Transverse colon (tissue), 4 donors: ENCODE data around the gene AKAP5. TPM values are rescaled to one million over a fixed set of nuclear protein-coding genes. Genes with fewer than 3 reads are reported as not detected.

Source experiments
- DNase-seq: peaks from one replicate; pipeline ENCODE4 v3.0.0-alpha.2; 2019
- H3K27ac ChIP-seq, 4 donors: fragments of 200-600 bp; sonication (generic); 2 replicates each; pipeline ENCODE4 v1.5.1; 2016 to 2018; ENCODE audit warnings: inconsistent platforms in 4 of 4
- H3K27me3 ChIP-seq: fragments of 200-600 bp; sonication (generic); 2 replicates; pipeline ENCODE4 v1.5.1; 2017; ENCODE audit warnings: inconsistent platforms
- H3K36me3 ChIP-seq, 4 donors: fragments of 200-600 bp; sonication (generic); 2 replicates each; pipeline ENCODE4 v1.5.1; 2017 to 2019; ENCODE audit warnings: inconsistent platforms in 4 of 4
- H3K4me1 ChIP-seq, 4 donors: fragments of 200-600 bp; sonication (generic); 2 replicates each; pipeline ENCODE4 v1.5.1; 2017 to 2020; ENCODE audit warnings: inconsistent platforms in 4 of 4
- H3K4me3 ChIP-seq, 4 donors: fragments of 200-600 bp; sonication (generic); 1 replicate in 1 of 4; 2 replicates in 3 of 4; pipeline versions ENCODE4 v1.5.1 to v1.6.1; 2017 to 2019; ENCODE audit warnings: inconsistent platforms in 4 of 4
- H3K9me3 ChIP-seq, 2 donors: fragments of 200-600 bp; sonication (generic); 2 replicates each; pipeline ENCODE4 v1.5.1; 2017 to 2019; ENCODE audit warnings: inconsistent platforms in 2 of 2
- EP300 ChIP-seq: sonication (generic); formaldehyde crosslinking; IDR thresholded peaks from one replicate; pipeline ENCODE4 v1.6.1; 2017; ENCODE audit warnings: antibody characterized with exemption, low read depth
- POLR2A ChIP-seq: fragments of 450-650 bp; IDR thresholded peaks from one replicate; pipeline ENCODE4 v1.6.1; 2016; ENCODE audit warnings: antibody characterized with exemption, mild to moderate bottlenecking, moderate library complexity
- POLR2AphosphoS5 ChIP-seq, 3 donors: sonication (generic); formaldehyde crosslinking; IDR thresholded peaks; one replicate each; pipeline ENCODE4 v1.6.1; 2016; ENCODE audit warnings: antibody characterized with exemption in 3 of 3
- WGBS, 2 donors: methylation state at CpG; one replicate each; pipeline ENCODE4 v1.1.5; 2018; ENCODE audit warnings: low coverage in 1 of 2; 5-methylcytosine and 5-hydroxymethylcytosine counted together
- in situ Hi-C, 4 donors: fragments of 200-750 bp; cut with MboI; loops; one replicate each; pipeline versions ENCODE4 v1.15.0 to v1.15.1; 2017; ENCODE audit warnings: low sequenced_read_pairs in 3 of 4, low pct_ligation_motif_present in 1 of 4, low pct_unique_long_range_greater_than_20kb in 1 of 4
- intact Hi-C: fragments of 100-400 bp; cut with DNase I; formaldehyde crosslinking; loops from one replicate; pipeline ENCODE4 v1.15.1; 2023; ENCODE audit warnings: low total_unique reads
- total RNA-seq, 4 donors: library from RNA; depleted of rRNA; stranded (reverse); fragments of >200 nt; gene quantifications; one replicate each; pipeline ENCODE4 v1.1.0, GENCODE V29; 2016
- TF ChIP-seq, protein P1 (sequence below), 5 experiments: fragments of 200-600 bp in 3 of 5; fragments of 450-650 bp in 2 of 5; sonication (generic) in 3 of 5; IDR thresholded peaks; 1 replicate in 2 of 5; 2 replicates in 3 of 5; pipeline ENCODE4 v1.5.1; 2016 to 2017; ENCODE audit warnings: antibody characterized with exemption in 5 of 5, inconsistent platforms in 3 of 5, mild to moderate bottlenecking in 2 of 5, moderate library complexity in 1 of 5

The AKAP5 gene
- total RNA-seq, 4 donors from 2014 or later = 1.00 to 5.2 (median 2.1) TPM

DNA sequence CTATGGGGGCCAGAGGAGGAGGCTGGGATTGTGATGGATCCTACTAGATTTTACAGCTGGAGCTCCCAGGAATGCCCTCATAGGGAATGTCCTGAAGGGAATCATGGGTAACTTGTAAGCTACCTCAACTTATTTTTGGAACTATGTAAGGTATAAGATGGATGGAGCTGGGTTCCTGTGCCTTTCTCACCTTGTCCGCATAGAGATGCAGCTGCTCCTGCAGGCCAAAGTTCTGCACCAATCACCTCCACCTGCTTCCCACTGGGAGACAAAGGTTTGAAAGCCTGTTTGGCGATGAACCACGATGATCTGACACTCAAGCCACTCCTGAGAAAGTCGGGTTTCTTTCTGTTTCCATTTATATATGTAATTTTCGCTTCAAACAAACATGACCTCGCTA lies 648 bp upstream of the AKAP5 start:
- H3K36me3 ChIP-seq = no peaks in the 10 kb centered on the region
- intact Hi-C loops (no loop called here), in situ Hi-C loops (no loop called here)
- H3K9me3 ChIP-seq = no peaks in the 10 kb centered on the region
- no peak for DNase-seq
- H3K27me3 ChIP-seq = no peaks in the 10 kb centered on the region
- TF ChIP-seq, protein P1, sequence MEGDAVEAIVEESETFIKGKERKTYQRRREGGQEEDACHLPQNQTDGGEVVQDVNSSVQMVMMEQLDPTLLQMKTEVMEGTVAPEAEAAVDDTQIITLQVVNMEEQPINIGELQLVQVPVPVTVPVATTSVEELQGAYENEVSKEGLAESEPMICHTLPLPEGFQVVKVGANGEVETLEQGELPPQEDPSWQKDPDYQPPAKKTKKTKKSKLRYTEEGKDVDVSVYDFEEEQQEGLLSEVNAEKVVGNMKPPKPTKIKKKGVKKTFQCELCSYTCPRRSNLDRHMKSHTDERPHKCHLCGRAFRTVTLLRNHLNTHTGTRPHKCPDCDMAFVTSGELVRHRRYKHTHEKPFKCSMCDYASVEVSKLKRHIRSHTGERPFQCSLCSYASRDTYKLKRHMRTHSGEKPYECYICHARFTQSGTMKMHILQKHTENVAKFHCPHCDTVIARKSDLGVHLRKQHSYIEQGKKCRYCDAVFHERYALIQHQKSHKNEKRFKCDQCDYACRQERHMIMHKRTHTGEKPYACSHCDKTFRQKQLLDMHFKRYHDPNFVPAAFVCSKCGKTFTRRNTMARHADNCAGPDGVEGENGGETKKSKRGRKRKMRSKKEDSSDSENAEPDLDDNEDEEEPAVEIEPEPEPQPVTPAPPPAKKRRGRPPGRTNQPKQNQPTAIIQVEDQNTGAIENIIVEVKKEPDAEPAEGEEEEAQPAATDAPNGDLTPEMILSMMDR (IDR thresholded peaks at IDR 0.05) = no peak
- no peak for TF ChIP-seq POLR2AphosphoS5 (IDR thresholded peaks at IDR 0.05)
- TF ChIP-seq POLR2A = no peak
- no peak for TF ChIP-seq EP300
- H3K27ac ChIP-seq = peak overlapping the region; percentile 78 to 92 (median 82)
- peak overlapping the region; percentile 50 to 83 (median 66) for H3K4me3 ChIP-seq
- peaks cover 5 to 36% (median 14%) of the 10 kb centered on the region in 4 donors for H3K4me1 ChIP-seq
- WGBS, 2 donors = 4 to 12% methylated on average over 3 to 6 of the region's 6 CpGs

GRCh38 chr14:64465831-64466554 lies 694 bp downstream of the AKAP5 start:
- DNase-seq = no peak
- Histone ChIP-seq H3K4me1 (peaks cover 5 to 36% (median 15%) of the 10 kb centered on the region in 4 donors), H3K27ac (peak overlapping the region; percentile 78 to 92 (median 82)), H3K9me3 (no peaks in the 10 kb centered on the region), H3K4me3 (peak overlapping the region; percentile 50 to 83 (median 66)), H3K27me3 (no peaks in the 10 kb centered on the region), H3K36me3 (no peaks in the 10 kb centered on the region)
- TF ChIP-seq EP300 (no peak), POLR2AphosphoS5 (IDR thresholded peaks at IDR 0.05) (no peak)
- TF ChIP-seq, protein P1 (IDR thresholded peaks at IDR 0.05) = peak in 2 of 5 experiments; percentile 17 to 36
- intact Hi-C loops = no loop called here
- in situ Hi-C loops = no loop called here
- 9 to 14% methylated on average over 4 to 15 of the region's 15 CpGs for WGBS, 2 donors

- Histone ChIP-seq H3K9me3 (no peaks in the 10 kb centered on the region), H3K36me3 (no peaks in the 10 kb centered on the region), H3K4me1 (peaks cover 5 to 36% (median 15%) of the 10 kb centered on the region in 4 donors), H3K4me3 (no peak overlapping the region), H3K27ac (peak overlapping the region in 3 of 4 donors; percentile 19 to 92 (median 78)), H3K27me3 (no peaks in the 10 kb centered on the region)
- no peak for DNase-seq
- in situ Hi-C loops = no loop called here
- TF ChIP-seq EP300 = no peak
- no peak for TF ChIP-seq POLR2A
- no peak for TF ChIP-seq POLR2AphosphoS5 (IDR thresholded peaks at IDR 0.05)
- TF ChIP-seq, protein P1 (IDR thresholded peaks at IDR 0.05) = no peak
- WGBS, 2 donors = 74 to 75% methylated on average over 3 of the region's 3 CpGs
- intact Hi-C loops = no loop called here
These were observed 1.8 kb downstream of the AKAP5 start for GRCh38 chr14:64467101-64467500.

DNA sequence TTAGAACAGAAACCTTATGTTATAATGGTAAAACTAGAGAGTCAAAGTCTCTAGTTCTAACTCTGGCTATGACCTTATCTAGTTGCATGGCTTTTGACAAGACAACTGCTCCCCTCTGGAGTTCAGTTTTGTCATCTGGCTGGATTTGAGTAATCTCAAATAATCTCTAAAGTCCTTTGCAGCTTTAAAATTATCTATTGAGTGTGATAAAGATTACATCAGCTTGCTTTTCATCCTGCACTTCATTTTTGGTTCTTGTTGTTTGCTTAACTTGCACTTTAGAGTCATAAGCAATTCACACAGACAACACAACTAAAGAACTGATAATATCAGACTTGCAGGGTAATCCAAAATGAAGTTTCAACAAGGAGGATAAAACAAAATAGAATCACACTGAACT lies 2.3 kb downstream of the AKAP5 start:
- in situ Hi-C loops (no loop called here), intact Hi-C loops (no loop called here)
- H3K4me3 ChIP-seq = no peak overlapping the region
- no peaks in the 10 kb centered on the region for H3K36me3 ChIP-seq
- H3K27me3 ChIP-seq = no peaks in the 10 kb centered on the region
- H3K9me3 ChIP-seq = no peaks in the 10 kb centered on the region
- TF ChIP-seq, protein P1 (IDR thresholded peaks at IDR 0.05) = no peak
- TF ChIP-seq POLR2AphosphoS5 (IDR thresholded peaks at IDR 0.05) = no peak
- TF ChIP-seq POLR2A = no peak
- no peak for TF ChIP-seq EP300
- DNase-seq = no peak
- peak overlapping the region in 2 of 4 donors; percentile 78 to 92 for H3K27ac ChIP-seq
- H3K4me1 ChIP-seq = peaks cover 5 to 36% (median 15%) of the 10 kb centered on the region in 4 donors
